ENCODE results near the gene GSTA3. TPM values are rescaled to one million over a fixed set of nuclear protein-coding genes. Genes with fewer than 3 reads are reported as not detected.
"Not testable (repeated sequence)": the region's sequence is repeated elsewhere in the genome, so short reads cannot be mapped to it uniquely, and the experiment has no call there.

GSTA3 gene
- total RNA-seq, 2 experiments from 2014 or later, result not detected

GRCh38 chr6:52918027-52918686 lies 8.7 kb upstream of the GSTA3 start:
- CTCF ChIA-PET, POLR2A ChIA-PET: not testable (repeated sequence)

GRCh38 chr6:52914516-52914915 lies 5.0 kb upstream of the GSTA3 start:
- ChIA-PET POLR2A (no interaction called here), CTCF (no interaction called here)

- ChIA-PET POLR2A (no interaction called here), CTCF (no interaction called here)
Observed at GRCh38 chr6:52910091-52910490, 593 bp upstream of the GSTA3 start.

- CTCF ChIA-PET, result no interaction called here
- POLR2A ChIA-PET, result no interaction called here
Observed at GRCh38 chr6:52909131-52909530, 367 bp downstream of the GSTA3 start.

GRCh38 chr6:52908526-52908925 lies 972 bp downstream of the GSTA3 start:
- ChIA-PET CTCF (no interaction called here), POLR2A (no interaction called here)

- POLR2A ChIA-PET, result no interaction called here
- CTCF ChIA-PET, result no interaction called here
Observed at GRCh38 chr6:52904562-52905279, 4.8 kb downstream of the GSTA3 start.

- ChIA-PET CTCF (no interaction called here), POLR2A (no interaction called here)
Observed at GRCh38 chr6:52900536-52900935, 9.0 kb downstream of the GSTA3 start.

GRCh38 chr6:52895790-52896189 lies 13.7 kb downstream of the GSTA3 start:
- CTCF ChIA-PET, POLR2A ChIA-PET: not testable (repeated sequence)

GRCh38 chr6:52894285-52894684 lies 15.2 kb downstream of the GSTA3 start:
- ChIA-PET POLR2A (no interaction called here), CTCF (no interaction called here)

GRCh38 chr6:52893803-52894202 lies 15.7 kb downstream of the GSTA3 start:
- ChIA-PET CTCF (no interaction called here), POLR2A (no interaction called here)

GRCh38 chr6:52893221-52893620 lies 16.3 kb downstream of the GSTA3 start:
- ChIA-PET CTCF (no interaction called here), POLR2A (no interaction called here)

- POLR2A ChIA-PET, result no interaction called here
Observed at GRCh38 chr6:52890018-52890417, 19.5 kb downstream of the GSTA3 start.

GRCh38 chr6:52887910-52888524 lies 21.5 kb downstream of the GSTA3 start:
- POLR2A ChIA-PET, result no interaction called here
- CTCF ChIA-PET, result no interaction called here

More at GRCh38 chr6:52890018-52890417, 19.5 kb downstream of the GSTA3 start:
- CTCF ChIA-PET, result no interaction called here

- POLR2A ChIA-PET, result no interaction called here
- CTCF ChIA-PET, result interaction anchor here (1.5 kb wide), 1 partner anchor 10 kb away, joined by 3 read pairs; no protein-coding TSS in a partner anchor
Observed at GRCh38 chr6:52881996-52882841, 27.3 kb downstream of the GSTA3 start.

- POLR2A ChIA-PET, result no interaction called here
Observed at GRCh38 chr6:52881662-52881995, 27.9 kb downstream of the GSTA3 start.

GRCh38 chr6:52877786-52878185 lies 31.7 kb downstream of the GSTA3 start:
- ChIA-PET POLR2A (no interaction called here), CTCF (no interaction called here)

More at GRCh38 chr6:52881662-52881995, 27.9 kb downstream of the GSTA3 start:
- CTCF ChIA-PET, result interaction anchor here (1.5 kb wide), 1 partner anchor 10 kb away, joined by 3 read pairs; no protein-coding TSS in a partner anchor

GRCh38 chr6:52877168-52877567 lies 32.3 kb downstream of the GSTA3 start:
- CTCF ChIA-PET, result no interaction called here
- POLR2A ChIA-PET, result no interaction called here

- POLR2A ChIA-PET, result no interaction called here
- CTCF ChIA-PET, result interaction anchor here (0.6 to 0.7 kb wide), 2 partner anchors 16 to 205 kb away, joined by 3 to 4 read pairs; no protein-coding TSS in a partner anchor
Observed at GRCh38 chr6:52876056-52876787, 33.3 kb downstream of the GSTA3 start.

GRCh38 chr6:52872031-52872430 lies 37.5 kb downstream of the GSTA3 start:
- CTCF ChIA-PET, result no interaction called here
- POLR2A ChIA-PET, result no interaction called here

GRCh38 chr6:52871621-52872020 lies 37.9 kb downstream of the GSTA3 start:
- POLR2A ChIA-PET, result no interaction called here
- CTCF ChIA-PET, result no interaction called here

Data from activated CD8-positive, alpha-beta memory T cell treated with anti-CD3 and anti-CD28 coated beads for 36 hours (primary cell).